WTC11 (cell line): Measurements from ENCODE around the gene MSLN. TPM values are rescaled to one million over a fixed set of nuclear protein-coding genes. Genes with fewer than 3 reads are reported as not detected.

ENCODE experiments used
- ATAC-seq: fragments of 200-7000 bp; cut with Tn5 transposase; 2 replicates; pipeline ENCODE4 v1.10.0; 2021; ENCODE audit warnings: mild to moderate bottlenecking, moderate library complexity
- CTCF ChIA-PET: fragments of 300-600 bp; sonication (Branson Sonifier 250); formaldehyde crosslinking; loops from one replicate; lab custom pipeline; 2021; ENCODE audit warnings: antibody characterized with exemption; lab: Charles Lee
- POLR2A ChIA-PET: fragments of 350-600 bp; sonication (Branson Sonifier 250); formaldehyde crosslinking; loops from one replicate; lab custom pipeline; 2021; ENCODE audit warnings: antibody characterized with exemption; lab: Charles Lee
- DNase-seq: peaks from one replicate; pipeline ENCODE4 v3.0.0; 2021; ENCODE audit warnings: low spot score
- H3K27ac Mint-ChIP-seq: 2 replicates; pipeline ENCODE4 v1.8.0; 2021; ENCODE audit warnings: mixed read lengths
- H3K27me3 Mint-ChIP-seq: 2 replicates; pipeline ENCODE4 v1.8.0; 2021; ENCODE audit warnings: low read depth, mild to moderate bottlenecking, moderate library complexity, mixed read lengths
- H3K36me3 Mint-ChIP-seq: 2 replicates; pipeline ENCODE4 v1.8.0; 2021; ENCODE audit warnings: mixed read lengths
- H3K4me1 Mint-ChIP-seq: 2 replicates; pipeline ENCODE4 v1.8.0; 2022; ENCODE audit warnings: mixed read lengths
- H3K4me3 Mint-ChIP-seq: 2 replicates; pipeline ENCODE4 v1.8.0; 2021; ENCODE audit warnings: mild to moderate bottlenecking, moderate library complexity, mixed read lengths
- H3K9me3 Mint-ChIP-seq: 2 replicates; pipeline ENCODE4 v1.8.0; 2021; ENCODE audit warnings: mixed read lengths
- ATF1 ChIP-seq: sonication (generic); formaldehyde crosslinking; IDR thresholded peaks from 2 replicates; pipeline ENCODE4 v1.8.1; 2023; ENCODE audit warnings: mild to moderate bottlenecking, moderate library complexity, missing genetic modification reagents
- E2F5 ChIP-seq: sonication (generic); formaldehyde crosslinking; IDR thresholded peaks from 2 replicates; pipeline ENCODE4 v1.8.1; 2022; ENCODE audit warnings: mild to moderate bottlenecking, moderate library complexity, missing genetic modification reagents
- IRF2 ChIP-seq: sonication (generic); formaldehyde crosslinking; IDR thresholded peaks from 2 replicates; pipeline ENCODE4 v1.8.0; 2022; ENCODE audit warnings: low read depth, missing genetic modification reagents, borderline replicate concordance
- KAT7 ChIP-seq: sonication (generic); formaldehyde crosslinking; IDR thresholded peaks from 2 replicates; pipeline ENCODE4 v1.8.1; 2023; ENCODE audit warnings: missing genetic modification reagents, mild to moderate bottlenecking, borderline replicate concordance
- MAX ChIP-seq: sonication (generic); formaldehyde crosslinking; IDR thresholded peaks from 2 replicates; pipeline ENCODE4 v1.8.0; 2022; ENCODE audit warnings: mild to moderate bottlenecking, missing genetic modification reagents
- NFYB ChIP-seq: sonication (generic); formaldehyde crosslinking; conservative IDR thresholded peaks from 2 replicates; pipeline ENCODE4 v1.8.0; 2022; ENCODE audit warnings: low read depth, missing genetic modification reagents
- SMAD3 ChIP-seq: sonication (generic); formaldehyde crosslinking; IDR thresholded peaks from 2 replicates; pipeline ENCODE4 v1.8.0; 2022; ENCODE audit warnings: missing genetic modification reagents, mild to moderate bottlenecking, borderline replicate concordance
- SMAD4 ChIP-seq: sonication (generic); formaldehyde crosslinking; IDR thresholded peaks from 2 replicates; pipeline ENCODE4 v1.8.0; 2022; ENCODE audit warnings: mild to moderate bottlenecking, missing genetic modification reagents
- SOX15 ChIP-seq: fragments of 250-450 bp; sonication (Bioruptor Pico); IDR thresholded peaks from 2 replicates; pipeline ENCODE4 v1.9.0; 2021; ENCODE audit warnings: mild to moderate bottlenecking
- SP1 ChIP-seq: sonication (generic); formaldehyde crosslinking; conservative IDR thresholded peaks from 2 replicates; pipeline ENCODE4 v1.8.1; 2022; ENCODE audit warnings: missing genetic modification reagents
- STAT6 ChIP-seq: sonication (generic); formaldehyde crosslinking; conservative IDR thresholded peaks from 2 replicates; pipeline ENCODE4 v1.8.1; 2023; ENCODE audit warnings: mild to moderate bottlenecking, low read depth, missing genetic modification reagents, moderate library complexity
- TEAD1 ChIP-seq: sonication (generic); formaldehyde crosslinking; IDR thresholded peaks from 2 replicates; pipeline ENCODE4 v1.8.0; 2022; ENCODE audit warnings: mild to moderate bottlenecking, missing genetic modification reagents
- TP53 ChIP-seq: sonication (generic); formaldehyde crosslinking; IDR thresholded peaks from 2 replicates; pipeline ENCODE4 v1.8.1; 2023; ENCODE audit warnings: mild to moderate bottlenecking, missing genetic modification reagents
- USF2 ChIP-seq: sonication (generic); formaldehyde crosslinking; IDR thresholded peaks from 2 replicates; pipeline ENCODE4 v1.8.1; 2023; ENCODE audit warnings: mild to moderate bottlenecking, missing genetic modification reagents, moderate library complexity
- ZNF396 ChIP-seq: fragments of 250-450 bp; sonication (Bioruptor Pico); IDR thresholded peaks from 2 replicates; pipeline ENCODE4 v1.8.0; 2021; ENCODE audit warnings: mild to moderate bottlenecking, moderate library complexity, borderline replicate concordance
- ZNF423 ChIP-seq: fragments of 250-450 bp; sonication (Bioruptor Pico); IDR thresholded peaks from 2 replicates; pipeline ENCODE4 v2.1.2; 2022; ENCODE audit warnings: mild to moderate bottlenecking, moderate library complexity
- ZNF512 ChIP-seq: sonication (generic); formaldehyde crosslinking; IDR thresholded peaks from 2 replicates; pipeline ENCODE4 v1.8.1; 2022; ENCODE audit warnings: missing genetic modification reagents, borderline replicate concordance
- ZNF532 ChIP-seq: fragments of 250-450 bp; sonication (Bioruptor Pico); IDR thresholded peaks from 2 replicates; pipeline ENCODE4 v1.9.0; 2021; ENCODE audit warnings: mild to moderate bottlenecking, borderline replicate concordance
- ZSCAN18 ChIP-seq: fragments of 250-450 bp; sonication (Bioruptor Pico); IDR thresholded peaks from 2 replicates; pipeline ENCODE4 v2.1.2; 2022; ENCODE audit warnings: mild to moderate bottlenecking, moderate library complexity
- total RNA-seq: library from RNA; stranded (reverse); gene quantifications from 3 replicates; pipeline ENCODE4 v1.2.3, GENCODE V29; 2021

Gene MSLN
- total RNA-seq, 1 experiment from 2014 or later, result 0.20 TPM

GRCh38 chr16:788399-789126 lies 28.0 kb downstream of the MSLN start, which contains the start of gene CHTF18 (continued):
- TF ChIP-seq TP53 (peak; percentile 39; the same call in 1 of the 2 replicates), IRF2 (CRISPR knock-in tag) (no peak), ZSCAN18 (CRISPR knock-in tag) (no peak), ZNF396 (no peak), STAT6 (CRISPR knock-in tag) (no peak), ATF1 (CRISPR knock-in tag) (no peak), USF2 (peak; percentile 28; the same call in 1 of the 2 replicates), SMAD4 (CRISPR knock-in tag) (no peak), SP1 (CRISPR knock-in tag) (peak; percentile 96), E2F5 (CRISPR knock-in tag) (peak; percentile 70; the same call in 1 of the 2 replicates)

- no peak for ATAC-seq
- no peak for DNase-seq
- H3K27ac Mint-ChIP-seq, result no peak overlapping the region
- H3K27me3 Mint-ChIP-seq, result no peaks in the 10 kb centered on the region
- ChIA-PET CTCF (interaction anchor here (1.3 to 3.0 kb wide), 8 partner anchors 11 to 268 kb away, joined by 4 to 22 read pairs (median 10); partner anchors contain the start of genes ANTKMT, CIAO3, GNG13 and METRN), POLR2A (interaction anchor here (0.9 to 2.7 kb wide), 3 partner anchors 12 to 60 kb away, joined by 3 to 12 read pairs (median 3); partner anchors contain the start of gene GNG13)
- no peaks in the 10 kb centered on the region for H3K9me3 Mint-ChIP-seq
- peak overlapping the region; percentile 73 for H3K4me3 Mint-ChIP-seq
- H3K36me3 Mint-ChIP-seq, result peaks cover 11% of the 10 kb centered on the region
- no peaks in the 10 kb centered on the region for H3K4me1 Mint-ChIP-seq
- TF ChIP-seq SMAD3 (CRISPR knock-in tag) (no peak), SMAD4 (CRISPR knock-in tag) (no peak), SOX15 (CRISPR knock-in tag) (no peak), ZNF532 (no peak), KAT7 (CRISPR knock-in tag) (no peak), NFYB (CRISPR knock-in tag) (no peak), MAX (CRISPR knock-in tag) (no peak), TEAD1 (CRISPR knock-in tag) (no peak), ZNF512 (CRISPR knock-in tag) (no peak), USF2 (no peak), E2F5 (CRISPR knock-in tag) (no peak), ZNF423 (CRISPR knock-in tag) (no peak)
These were observed 28.8 kb downstream of the MSLN start for GRCh38 chr16:789191-789850.
